ENCODE data around the gene MAOB. TPM values are rescaled to one million over a fixed set of nuclear protein-coding genes. Genes with fewer than 3 reads are reported as not detected.

MAOB gene
- total RNA-seq, 1 donor from 2014 or later: 4.6 TPM

- Histone ChIP-seq H3K9me3 (no peaks in the 10 kb centered on the region), H3K27ac (no peak overlapping the region), H3K36me3 (no peaks in the 10 kb centered on the region), H3K27me3 (no peaks in the 10 kb centered on the region), H3K4me1 (no peaks in the 10 kb centered on the region), H3K4me3 (no peak overlapping the region)
- intact Hi-C loops (cut with DNase I): no loop called here
- TF ChIP-seq, protein P1, sequence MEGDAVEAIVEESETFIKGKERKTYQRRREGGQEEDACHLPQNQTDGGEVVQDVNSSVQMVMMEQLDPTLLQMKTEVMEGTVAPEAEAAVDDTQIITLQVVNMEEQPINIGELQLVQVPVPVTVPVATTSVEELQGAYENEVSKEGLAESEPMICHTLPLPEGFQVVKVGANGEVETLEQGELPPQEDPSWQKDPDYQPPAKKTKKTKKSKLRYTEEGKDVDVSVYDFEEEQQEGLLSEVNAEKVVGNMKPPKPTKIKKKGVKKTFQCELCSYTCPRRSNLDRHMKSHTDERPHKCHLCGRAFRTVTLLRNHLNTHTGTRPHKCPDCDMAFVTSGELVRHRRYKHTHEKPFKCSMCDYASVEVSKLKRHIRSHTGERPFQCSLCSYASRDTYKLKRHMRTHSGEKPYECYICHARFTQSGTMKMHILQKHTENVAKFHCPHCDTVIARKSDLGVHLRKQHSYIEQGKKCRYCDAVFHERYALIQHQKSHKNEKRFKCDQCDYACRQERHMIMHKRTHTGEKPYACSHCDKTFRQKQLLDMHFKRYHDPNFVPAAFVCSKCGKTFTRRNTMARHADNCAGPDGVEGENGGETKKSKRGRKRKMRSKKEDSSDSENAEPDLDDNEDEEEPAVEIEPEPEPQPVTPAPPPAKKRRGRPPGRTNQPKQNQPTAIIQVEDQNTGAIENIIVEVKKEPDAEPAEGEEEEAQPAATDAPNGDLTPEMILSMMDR (IDR thresholded peaks at IDR 0.05): no peak
- DNase-seq (ENCODE audit: low spot score in 2 of 2): no peak
Measured at GRCh38 chrX:43846558-43846957, 35.7 kb downstream of the MAOB start.

DNA sequence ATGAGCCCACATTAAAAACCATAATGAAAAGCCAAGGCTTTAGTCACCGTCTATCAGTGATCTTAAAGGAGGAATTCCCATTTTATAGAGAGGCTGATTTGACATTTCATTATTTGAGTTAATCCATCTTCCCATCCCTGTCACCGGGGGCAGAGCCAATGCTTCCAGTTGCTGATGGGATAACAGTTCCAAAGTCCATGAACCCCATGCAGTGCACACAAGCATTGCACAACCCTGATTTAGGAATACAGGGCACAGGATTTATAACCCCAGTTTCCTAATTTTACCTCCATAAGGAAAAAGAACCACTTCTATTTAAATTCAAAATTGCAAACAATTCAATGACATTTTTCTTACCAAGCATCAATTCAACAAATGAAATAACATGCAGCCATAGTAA, 36.5 kb downstream of the MAOB start:
- Histone ChIP-seq H3K9me3 (no peaks in the 10 kb centered on the region), H3K36me3 (no peaks in the 10 kb centered on the region), H3K4me1 (no peaks in the 10 kb centered on the region), H3K4me3 (no peak overlapping the region), H3K27ac (no peak overlapping the region), H3K27me3 (no peaks in the 10 kb centered on the region)
- DNase-seq (ENCODE audit: low spot score in 2 of 2): no peak
- TF ChIP-seq, protein P1 (IDR thresholded peaks at IDR 0.05): no peak
- intact Hi-C loops (cut with DNase I): no loop called here

DNA sequence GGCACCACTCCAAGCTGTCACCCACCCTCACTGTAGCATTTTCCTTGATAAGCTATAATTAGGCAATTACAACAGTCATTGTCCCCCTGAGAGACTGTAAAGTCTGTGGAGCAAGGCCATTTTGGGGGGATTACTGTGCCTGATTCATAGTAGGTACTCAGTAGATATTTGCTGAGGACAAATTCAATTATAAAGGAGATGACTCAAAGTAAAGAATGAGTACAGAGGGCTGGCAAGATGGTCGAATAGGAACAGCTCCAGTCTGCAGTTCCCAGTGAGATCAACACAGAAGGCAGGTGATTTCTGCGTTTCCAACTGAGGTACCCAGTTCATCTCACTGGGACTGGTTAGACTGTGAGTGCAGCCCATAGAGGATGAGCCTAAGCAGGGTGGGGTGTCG, 42.0 kb downstream of the MAOB start:
- H3K27ac ChIP-seq: no peak overlapping the region
- intact Hi-C loops (cut with DNase I): no loop called here
- no peaks in the 10 kb centered on the region for H3K9me3 ChIP-seq
- H3K4me1 ChIP-seq: no peaks in the 10 kb centered on the region
- no peaks in the 10 kb centered on the region for H3K27me3 ChIP-seq
- TF ChIP-seq, protein P1 (IDR thresholded peaks at IDR 0.05): no peak
- DNase-seq (ENCODE audit: low spot score in 2 of 2): no peak
- no peak overlapping the region for H3K4me3 ChIP-seq
- H3K36me3 ChIP-seq: no peaks in the 10 kb centered on the region

DNA sequence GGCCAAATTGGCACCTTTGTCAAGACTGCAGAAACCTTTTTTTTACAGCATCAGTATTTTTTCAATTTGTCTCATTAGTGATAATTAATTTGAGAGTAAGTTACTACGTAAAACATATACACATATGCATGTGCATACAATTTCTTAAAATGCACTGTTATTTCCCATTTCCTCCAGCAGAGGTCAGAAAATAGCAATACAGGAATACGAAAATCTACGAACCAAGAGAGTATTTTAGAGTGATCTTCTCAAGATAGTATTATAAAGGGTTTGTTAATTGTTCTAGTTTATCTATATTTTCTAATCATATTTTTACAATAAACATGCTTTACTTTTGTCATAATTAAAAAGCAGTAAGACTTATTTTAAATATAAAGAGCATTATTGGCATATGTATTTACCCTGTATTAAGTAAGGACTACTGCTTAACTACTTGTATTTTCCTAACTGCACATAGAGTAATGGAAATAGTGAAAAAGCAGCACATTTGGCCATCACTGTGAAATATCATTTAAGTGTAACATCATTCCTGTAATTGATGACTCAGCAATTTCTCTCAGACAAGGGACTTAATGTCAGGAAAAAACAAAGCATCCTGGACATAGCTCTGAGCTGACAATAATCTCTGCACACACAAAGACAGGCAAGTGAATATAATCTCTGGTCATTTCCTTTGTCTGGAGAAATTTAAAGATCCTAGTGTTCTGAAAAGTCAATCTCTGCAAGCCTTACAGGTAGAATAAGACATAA, 45.6 kb downstream of the MAOB start:
- TF ChIP-seq, protein P1 (IDR thresholded peaks at IDR 0.05): peak; percentile 44 to 69 (median 58)
- Histone ChIP-seq H3K4me3 (no peak overlapping the region), H3K27me3 (no peaks in the 10 kb centered on the region), H3K4me1 (no peaks in the 10 kb centered on the region), H3K9me3 (no peaks in the 10 kb centered on the region), H3K36me3 (no peaks in the 10 kb centered on the region), H3K27ac (no peak overlapping the region)
- intact Hi-C loops (cut with DNase I): no loop called here
- DNase-seq (ENCODE audit: low spot score in 2 of 2): no peak

DNA sequence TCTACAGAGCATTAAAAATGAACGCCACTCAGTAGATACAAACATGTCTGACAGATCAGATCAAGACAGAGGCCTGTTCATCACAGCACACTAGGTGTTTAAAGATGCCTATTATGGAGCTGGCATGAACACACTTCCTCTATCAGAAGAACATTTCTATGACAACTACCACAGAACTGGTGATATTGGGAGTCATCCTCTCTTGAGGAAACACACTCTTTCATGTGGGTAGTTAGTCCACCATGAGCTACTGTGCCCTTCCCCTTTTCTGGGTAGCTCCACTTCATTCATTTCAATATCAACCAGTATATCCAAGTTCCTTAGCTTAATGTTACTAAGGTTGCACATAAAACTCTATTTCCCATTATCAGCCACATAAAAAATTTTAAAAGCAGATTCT, 46.7 kb downstream of the MAOB start:
- H3K4me1 ChIP-seq: no peaks in the 10 kb centered on the region

More for the DNA sequence above, 46.7 kb downstream of the MAOB start:
- DNase-seq (ENCODE audit: low spot score in 2 of 2): no peak
- H3K9me3 ChIP-seq: no peaks in the 10 kb centered on the region
- TF ChIP-seq, protein P1 (IDR thresholded peaks at IDR 0.05): no peak
- intact Hi-C loops (cut with DNase I): loop anchor here (1.0 kb wide), 1 partner anchor 104 kb away; no protein-coding TSS in a partner anchor
- no peak overlapping the region for H3K27ac ChIP-seq
- H3K36me3 ChIP-seq: no peaks in the 10 kb centered on the region
- H3K4me3 ChIP-seq: no peak overlapping the region
- H3K27me3 ChIP-seq: no peaks in the 10 kb centered on the region

All from ascending aorta (tissue), 2 donors.